Measurements from ENCODE around the gene TRPM3. TPM values are rescaled to one million over a fixed set of nuclear protein-coding genes. Genes with fewer than 3 reads are reported as not detected.

The TRPM3 gene
- total RNA-seq, 1 donor from 2014 or later, result 0.35 TPM

DNA sequence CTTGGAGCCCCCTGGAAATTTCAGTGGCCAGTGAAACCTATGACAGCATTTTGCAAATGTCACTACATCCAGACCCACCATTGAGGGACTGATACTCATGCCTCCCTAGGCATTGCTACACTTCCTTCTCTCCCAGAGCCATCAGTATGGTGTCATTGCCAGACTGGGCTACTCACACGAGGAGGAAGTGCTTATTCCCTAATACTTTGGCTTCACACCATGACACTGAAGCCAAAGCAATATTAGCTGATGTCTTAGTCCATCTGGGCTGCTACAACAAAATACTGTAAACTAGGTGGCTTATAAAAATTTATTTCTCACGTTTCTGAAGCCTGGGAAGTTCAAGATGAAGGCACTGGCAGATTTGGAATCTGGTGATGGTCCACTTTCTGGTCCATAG, 22.6 kb downstream of the TRPM3 start:
- H3K4me1 ChIP-seq, result no peaks in the 10 kb centered on the region
- intact Hi-C loops (cut with DNase I), result no loop called here
- no peaks in the 10 kb centered on the region for H3K27me3 ChIP-seq
- TF ChIP-seq, protein P1, sequence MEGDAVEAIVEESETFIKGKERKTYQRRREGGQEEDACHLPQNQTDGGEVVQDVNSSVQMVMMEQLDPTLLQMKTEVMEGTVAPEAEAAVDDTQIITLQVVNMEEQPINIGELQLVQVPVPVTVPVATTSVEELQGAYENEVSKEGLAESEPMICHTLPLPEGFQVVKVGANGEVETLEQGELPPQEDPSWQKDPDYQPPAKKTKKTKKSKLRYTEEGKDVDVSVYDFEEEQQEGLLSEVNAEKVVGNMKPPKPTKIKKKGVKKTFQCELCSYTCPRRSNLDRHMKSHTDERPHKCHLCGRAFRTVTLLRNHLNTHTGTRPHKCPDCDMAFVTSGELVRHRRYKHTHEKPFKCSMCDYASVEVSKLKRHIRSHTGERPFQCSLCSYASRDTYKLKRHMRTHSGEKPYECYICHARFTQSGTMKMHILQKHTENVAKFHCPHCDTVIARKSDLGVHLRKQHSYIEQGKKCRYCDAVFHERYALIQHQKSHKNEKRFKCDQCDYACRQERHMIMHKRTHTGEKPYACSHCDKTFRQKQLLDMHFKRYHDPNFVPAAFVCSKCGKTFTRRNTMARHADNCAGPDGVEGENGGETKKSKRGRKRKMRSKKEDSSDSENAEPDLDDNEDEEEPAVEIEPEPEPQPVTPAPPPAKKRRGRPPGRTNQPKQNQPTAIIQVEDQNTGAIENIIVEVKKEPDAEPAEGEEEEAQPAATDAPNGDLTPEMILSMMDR (IDR thresholded peaks at IDR 0.05), result no peak
- H3K4me3 ChIP-seq, result no peak overlapping the region
- DNase-seq, result no peak
- H3K27ac ChIP-seq, result no peak overlapping the region
- no peak for ATAC-seq
- no peaks in the 10 kb centered on the region for H3K9me3 ChIP-seq
- H3K36me3 ChIP-seq, result no peaks in the 10 kb centered on the region

DNA sequence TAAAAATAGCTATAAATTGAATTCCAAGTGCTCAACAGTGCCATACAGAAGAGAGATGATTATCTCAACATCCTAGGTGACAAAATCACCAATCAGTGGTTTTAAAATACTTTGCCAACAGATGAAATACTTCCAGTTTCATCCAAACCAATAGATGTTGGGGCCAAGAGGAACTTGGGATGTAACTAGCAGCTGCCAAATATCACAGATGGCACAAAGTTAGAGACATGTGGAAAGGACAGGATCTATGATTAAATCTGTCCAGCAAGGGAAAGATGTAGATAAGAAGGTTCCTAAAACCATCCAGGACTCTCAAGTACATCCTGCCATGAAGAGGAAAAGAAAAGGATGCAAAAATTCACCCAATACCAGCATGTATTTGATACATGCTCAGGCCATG, 23.8 kb downstream of the TRPM3 start:
- H3K27me3 ChIP-seq, result no peaks in the 10 kb centered on the region
- TF ChIP-seq, protein P1 (IDR thresholded peaks at IDR 0.05), result no peak
- ATAC-seq (no peak), DNase-seq (no peak)
- no peaks in the 10 kb centered on the region for H3K4me1 ChIP-seq
- no peaks in the 10 kb centered on the region for H3K9me3 ChIP-seq
- no peak overlapping the region for H3K27ac ChIP-seq
- no peak overlapping the region for H3K4me3 ChIP-seq
- intact Hi-C loops (cut with DNase I), result no loop called here
- H3K36me3 ChIP-seq, result no peaks in the 10 kb centered on the region

DNA sequence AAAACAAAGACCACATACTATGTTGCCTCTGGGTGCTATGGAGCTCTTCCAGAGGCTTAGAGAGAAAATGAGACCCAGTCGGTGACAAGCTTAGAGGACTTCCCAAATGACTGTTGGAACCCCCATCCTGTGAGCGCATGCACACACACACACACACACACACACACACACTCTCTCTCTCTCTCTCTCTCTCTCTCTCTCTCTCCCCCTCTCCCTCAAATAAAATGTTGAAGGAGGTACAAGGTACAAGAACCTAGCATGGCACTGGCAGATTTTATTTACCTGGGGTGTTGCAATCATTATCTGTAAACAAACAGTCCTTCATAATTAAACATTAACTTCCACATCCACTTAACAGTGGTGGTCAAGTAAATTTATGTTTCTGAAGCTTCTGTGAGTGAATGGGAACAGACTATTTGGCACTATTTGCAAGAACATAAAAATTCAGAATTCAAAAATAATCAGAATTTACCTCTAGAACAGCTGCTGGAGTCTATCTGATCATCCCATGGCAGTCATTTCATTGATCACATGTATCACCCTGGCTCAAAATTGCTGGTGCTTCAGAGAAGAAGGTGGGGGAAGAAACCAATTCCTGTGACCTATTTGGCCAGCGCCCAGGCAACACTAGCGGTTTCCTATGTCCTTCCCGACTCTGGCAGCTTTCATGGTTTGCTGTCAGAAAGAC, 24.9 kb downstream of the TRPM3 start:
- H3K27me3 ChIP-seq, result no peaks in the 10 kb centered on the region
- no peak overlapping the region for H3K4me3 ChIP-seq
- H3K4me1 ChIP-seq, result no peaks in the 10 kb centered on the region
- intact Hi-C loops (cut with DNase I), result no loop called here
- ATAC-seq (peak; percentile 72), DNase-seq (no peak)
- no peaks in the 10 kb centered on the region for H3K36me3 ChIP-seq
- no peaks in the 10 kb centered on the region for H3K9me3 ChIP-seq
- no peak overlapping the region for H3K27ac ChIP-seq
- TF ChIP-seq, protein P1 (IDR thresholded peaks at IDR 0.05), result no peak

DNA sequence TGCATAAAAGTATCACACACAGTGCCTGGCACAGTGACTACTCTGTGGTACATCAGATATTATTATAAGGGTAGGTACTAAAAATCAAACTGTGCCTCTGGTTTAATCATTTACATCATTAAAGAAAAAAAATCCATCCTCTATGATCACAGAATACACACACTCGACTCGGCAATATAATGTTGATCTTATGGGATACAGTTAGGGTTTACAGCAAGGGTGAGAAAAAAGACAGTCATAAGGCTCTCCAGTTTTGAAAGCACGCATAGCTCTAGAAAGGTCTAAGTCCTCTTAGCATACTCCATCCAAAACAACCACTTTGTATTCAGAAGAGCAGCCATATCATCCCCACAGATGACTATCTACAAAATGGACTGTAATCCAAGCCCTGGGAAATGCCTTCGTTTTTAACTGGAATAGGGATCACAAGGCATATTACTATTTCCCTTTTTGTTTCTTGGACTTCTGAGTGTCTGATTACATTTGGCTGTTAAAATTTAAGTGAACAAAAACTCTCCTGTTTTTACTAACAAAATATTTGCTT, 26.6 kb downstream of the TRPM3 start:
- Histone ChIP-seq H3K27me3 (no peaks in the 10 kb centered on the region), H3K4me1 (no peaks in the 10 kb centered on the region), H3K9me3 (no peaks in the 10 kb centered on the region), H3K4me3 (no peak overlapping the region), H3K27ac (no peak overlapping the region), H3K36me3 (no peaks in the 10 kb centered on the region)
- ATAC-seq, result no peak
- DNase-seq, result no peak
- intact Hi-C loops (cut with DNase I), result no loop called here
- TF ChIP-seq, protein P1 (IDR thresholded peaks at IDR 0.05), result no peak

DNA sequence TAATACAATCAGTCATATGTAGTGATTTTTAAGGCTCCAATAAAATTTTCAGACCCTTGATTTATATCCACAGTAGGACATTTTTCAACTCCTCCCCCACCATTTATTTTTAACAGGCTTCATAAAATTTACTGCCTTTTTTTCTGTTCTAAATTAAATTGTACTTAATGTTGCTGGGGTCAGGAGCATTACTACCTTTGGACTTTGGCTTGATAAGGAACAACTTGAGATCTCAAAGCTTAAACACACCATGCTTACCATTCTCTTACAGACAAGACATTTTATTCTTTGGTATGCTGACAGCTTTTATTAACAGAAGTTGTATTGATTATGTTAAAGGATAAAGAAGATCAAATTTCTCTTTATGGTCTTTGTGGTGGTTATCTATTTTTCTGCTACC, 30.5 kb downstream of the TRPM3 start:
- Histone ChIP-seq H3K4me1 (no peaks in the 10 kb centered on the region), H3K36me3 (no peaks in the 10 kb centered on the region), H3K9me3 (no peaks in the 10 kb centered on the region), H3K27ac (no peak overlapping the region), H3K4me3 (no peak overlapping the region), H3K27me3 (no peaks in the 10 kb centered on the region)
- ATAC-seq (no peak), DNase-seq (no peak)
- intact Hi-C loops (cut with DNase I), result no loop called here
- TF ChIP-seq, protein P1 (IDR thresholded peaks at IDR 0.05), result no peak

Data from upper lobe of right lung (tissue), 1 donor.